ENCODE measurements around the gene CHI3L2. TPM values are rescaled to one million over a fixed set of nuclear protein-coding genes. Genes with fewer than 3 reads are reported as not detected.

CHI3L2 gene
- total and polyA plus RNA-seq, 2 of the 4 experiments (the other 2 are of a cell fraction), result 0.18 to 0.19 TPM

DNA sequence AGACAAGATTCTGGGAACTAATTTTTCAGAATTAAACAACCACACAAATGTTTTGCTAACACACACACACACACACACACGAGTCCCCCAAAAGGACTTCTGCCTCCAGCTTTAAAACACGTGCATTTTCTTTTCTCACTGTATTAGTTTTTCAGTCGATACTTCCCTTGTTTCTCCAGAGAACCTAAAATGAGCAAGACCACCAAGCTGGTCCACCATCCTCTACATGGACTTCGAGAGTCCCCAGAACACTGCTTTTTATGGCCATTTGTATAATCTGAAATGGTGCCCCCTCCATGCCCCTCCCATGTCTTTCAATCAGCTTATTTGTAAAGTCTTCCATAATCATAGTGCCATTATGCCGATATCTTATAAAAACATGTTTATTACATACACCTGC lies 10.8 kb upstream of the CHI3L2 start:
- H2BK20ac ChIP-seq (ENCODE audit: low read depth, low read length), result no peak overlapping the region

More for the DNA sequence above, 10.8 kb upstream of the CHI3L2 start:
- dilution Hi-C loops (cut with HindIII; ENCODE audit: low sequenced_read_pairs, unreplicated experiment), result no loop called here
- DNase-seq (no peak), ATAC-seq (ENCODE audit: low read depth) (no peak)
- H4K20me1 ChIP-seq (ENCODE audit: insufficient read depth, low read length), result no peaks in the 10 kb centered on the region
- no peaks in the 10 kb centered on the region for H3K79me1 ChIP-seq (ENCODE audit: low read depth in 1 of 2, low read length in 2 of 2)
- no peaks in the 10 kb centered on the region for H3K36me3 ChIP-seq (ENCODE audit: control insufficient read depth, insufficient read depth, low read length)
- ChIA-PET POLR2A (ENCODE audit: unreplicated experiment) (no interaction called here), CTCF (no interaction called here)
- H2AK5ac ChIP-seq (ENCODE audit: low read depth, low read length), result no peak overlapping the region
- BruUV-seq (replicated peaks), result no TSS peak
- H3K14ac ChIP-seq (replicated peaks; ENCODE audit: low read depth, low read length), result no peak overlapping the region
- H3K27ac ChIP-seq (ENCODE audit: insufficient read depth, low read length), result no peak overlapping the region
- no peaks in the 10 kb centered on the region for H3K27me3 ChIP-seq (ENCODE audit: control insufficient read depth, insufficient read depth, low read length)
- H3K56ac ChIP-seq (ENCODE audit: extremely low read depth, insufficient read depth, low read length), result no peak overlapping the region
- H4K8ac ChIP-seq (ENCODE audit: low read depth in 2 of 2, low read length in 2 of 2), result no peak overlapping the region
- H3K4me1 ChIP-seq (ENCODE audit: control insufficient read depth, insufficient read depth, low read length), result peaks cover 6% of the 10 kb centered on the region
- H3K4me3 ChIP-seq (ENCODE audit: insufficient read depth, low read depth, low read length), result no peak overlapping the region
- H2AK9ac ChIP-seq (replicated peaks; ENCODE audit: low read depth, low read length, poor library complexity), result no peak overlapping the region
- H2BK15ac ChIP-seq (ENCODE audit: low read depth, low read length), result no peak overlapping the region
- H2BK5ac ChIP-seq (ENCODE audit: low read depth, low read length, poor library complexity, severe bottlenecking), result no peak overlapping the region
- H3K9me1 ChIP-seq (ENCODE audit: insufficient read depth, low read length), result no peaks in the 10 kb centered on the region
- H4K5ac ChIP-seq (ENCODE audit: low read depth, low read length), result no peak overlapping the region
- no peak overlapping the region for H3K18ac ChIP-seq (ENCODE audit: low read depth, low read length)
- H2AFZ ChIP-seq (replicated peaks; ENCODE audit: low read length, poor library complexity), result no peak overlapping the region
- 54% methylated on average over 2 of the region's 5 CpGs; no CpG with 5 or more reads in 1 of the 2 experiments for whole genome bisulfite sequencing, 2 experiments (ENCODE audit: extremely low coverage in 2 of 2, insufficient read length in 1 of 2)
- no peak overlapping the region for H4K91ac ChIP-seq (ENCODE audit: insufficient read depth, low read depth, low read length)
- intact Hi-C loops (cut with micrococcal nuclease), result no loop called here
- H2BK120ac ChIP-seq (ENCODE audit: low read depth, low read length), result no peak overlapping the region
- no peak overlapping the region for H3K9ac ChIP-seq (ENCODE audit: low read depth, low read length)
- in situ Hi-C loops (cut with MboI; ENCODE audit: low sequenced_read_pairs), result no loop called here
- H3K4ac ChIP-seq (ENCODE audit: low read depth, low read length), result no peak overlapping the region
- TF ChIP-seq POLR2A (IDR thresholded peaks at IDR 0.05; ENCODE audit: low read depth, low read length) (no peak), FOS (IDR thresholded peaks at IDR 0.05; ENCODE audit: low read depth, low read length) (no peak), RAD21 (IDR thresholded peaks at IDR 0.05; ENCODE audit: low read length) (no peak), CEBPB (IDR thresholded peaks at IDR 0.05; ENCODE audit: low read depth, low read length) (no peak), CHD1 (IDR thresholded peaks at IDR 0.05; ENCODE audit: low read depth, low read length) (no peak)
- no peak overlapping the region for H3K23ac ChIP-seq (ENCODE audit: low read depth, low read length)
- no peak overlapping the region for H3K4me2 ChIP-seq (ENCODE audit: low read depth, low read length)
- H3K9me3 ChIP-seq (ENCODE audit: control insufficient read depth, insufficient read depth, low read length), result no peaks in the 10 kb centered on the region
